ENCODE measurements around the gene ACAP3. TPM values are rescaled to one million over a fixed set of nuclear protein-coding genes. Genes with fewer than 3 reads are reported as not detected.

The ACAP3 gene
- total RNA-seq, 1 donor from 2014 or later, result 35.3 TPM

DNA sequence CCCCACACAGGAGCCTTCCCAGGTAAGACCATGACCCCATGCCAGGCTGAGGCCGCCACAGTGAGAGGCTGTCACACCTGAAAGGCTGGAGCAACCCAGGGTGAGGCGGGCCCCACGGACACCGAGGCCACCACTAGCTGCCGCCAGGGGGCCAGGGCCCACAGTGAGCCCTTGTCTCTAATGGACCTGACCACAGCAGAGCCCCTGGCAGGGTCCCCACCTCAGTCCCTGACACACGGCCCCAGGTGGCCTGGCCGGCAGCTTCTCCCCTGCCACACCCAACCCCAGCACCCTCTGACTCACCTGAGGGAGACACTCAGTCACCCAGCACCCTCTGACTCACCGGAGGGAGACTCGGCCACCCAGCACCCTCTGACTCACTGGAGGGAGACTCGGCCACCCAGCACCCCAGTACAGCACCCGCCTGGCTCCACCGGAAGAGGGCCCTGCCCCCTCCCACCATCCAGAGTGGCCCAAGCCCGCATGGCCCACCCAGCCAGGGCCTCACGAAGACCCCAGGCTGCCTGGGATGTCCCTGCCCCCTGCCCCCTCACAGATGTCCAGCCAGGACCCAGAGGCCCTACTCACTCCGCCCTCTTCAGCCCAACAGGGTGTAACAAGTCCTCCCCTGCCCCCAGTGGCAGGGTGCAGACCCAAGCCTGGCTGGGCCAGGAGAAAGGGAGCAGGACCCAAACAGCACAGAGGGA, 37.1 kb upstream of the ACAP3 start:
- peak; percentile 82 for ATAC-seq

DNA sequence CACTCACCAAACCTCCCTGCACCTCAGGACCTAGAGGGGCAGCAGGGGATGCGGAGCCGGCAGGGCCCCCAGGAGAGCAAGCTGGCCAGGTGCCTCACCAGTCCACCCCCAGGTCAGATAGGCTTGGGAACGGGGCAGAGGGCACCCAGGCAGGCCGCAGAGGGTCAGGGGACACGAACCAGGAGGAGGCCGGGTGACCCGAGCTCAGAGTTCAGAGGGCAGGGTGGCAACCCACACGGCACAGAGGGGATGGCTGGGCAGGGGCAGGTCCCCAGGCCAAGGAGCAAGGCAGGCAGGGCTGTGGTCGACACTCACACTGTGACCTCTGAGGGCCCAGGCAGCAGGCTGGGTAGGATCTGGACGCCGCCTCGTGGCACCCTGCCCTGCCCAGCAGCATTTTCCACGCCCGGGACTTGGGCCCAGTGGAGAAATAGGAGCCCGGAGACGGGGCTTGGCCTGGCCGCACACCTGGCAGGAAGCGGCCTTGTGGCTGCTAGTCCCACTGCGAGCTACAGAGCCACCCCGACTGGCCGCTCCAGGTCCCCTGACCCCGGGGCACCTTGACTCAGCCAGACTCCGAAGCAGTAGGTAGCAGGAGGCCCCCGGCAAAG, 36.2 kb upstream of the ACAP3 start:
- ATAC-seq, result peak; percentile 16

- no peak for ATAC-seq
These were observed 34.9 kb upstream of the ACAP3 start for GRCh38 chr1:1342584-1343115.

- no peak for ATAC-seq
These were observed 34.4 kb upstream of the ACAP3 start for GRCh38 chr1:1342061-1342562.

GRCh38 chr1:1341549-1342021, 33.9 kb upstream of the ACAP3 start:
- ATAC-seq, result no peak

- ATAC-seq, result no peak
These were observed 33.2 kb upstream of the ACAP3 start for GRCh38 chr1:1340791-1341548.

DNA sequence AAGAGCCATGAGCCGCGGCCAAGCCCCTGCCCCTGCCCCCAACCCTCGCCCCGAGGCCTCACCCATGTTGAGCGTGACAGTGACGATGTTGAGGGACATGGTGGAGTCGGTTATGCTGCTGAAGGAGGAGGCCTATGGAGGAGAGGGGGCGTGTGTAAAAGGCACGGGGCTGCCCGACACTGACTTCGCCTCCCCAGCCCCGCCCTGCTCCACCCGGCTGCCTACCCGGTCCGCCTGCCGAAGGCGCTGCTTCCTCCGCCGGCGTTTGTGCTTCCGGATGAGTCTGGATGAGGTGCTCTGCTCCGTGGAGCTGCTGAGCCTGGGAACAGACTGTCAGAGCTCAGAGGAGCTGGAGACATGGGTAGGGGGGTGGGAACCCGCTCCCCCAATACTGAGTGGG, 32.5 kb upstream of the ACAP3 start:
- no peak for ATAC-seq

DNA sequence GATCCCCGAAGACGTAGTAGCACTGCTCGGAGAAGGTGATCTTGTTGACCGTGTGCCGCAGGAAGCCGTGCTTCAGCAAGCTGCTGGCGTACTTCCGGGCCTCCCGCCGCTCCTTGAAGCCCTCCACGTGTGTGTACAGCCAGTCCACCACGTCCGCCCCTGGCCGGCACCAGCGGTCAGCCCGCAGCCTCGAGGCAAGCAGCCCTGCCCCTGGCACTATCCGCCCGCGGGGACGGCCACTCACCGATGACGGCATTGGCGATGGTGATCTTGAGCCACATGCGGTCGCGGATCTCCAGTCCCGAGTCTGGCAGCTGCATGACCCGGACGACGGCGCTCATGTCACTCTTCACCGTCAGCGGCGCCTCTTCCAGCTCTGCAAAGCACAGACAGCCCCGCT, 30.5 kb upstream of the ACAP3 start:
- no peak for ATAC-seq

DNA sequence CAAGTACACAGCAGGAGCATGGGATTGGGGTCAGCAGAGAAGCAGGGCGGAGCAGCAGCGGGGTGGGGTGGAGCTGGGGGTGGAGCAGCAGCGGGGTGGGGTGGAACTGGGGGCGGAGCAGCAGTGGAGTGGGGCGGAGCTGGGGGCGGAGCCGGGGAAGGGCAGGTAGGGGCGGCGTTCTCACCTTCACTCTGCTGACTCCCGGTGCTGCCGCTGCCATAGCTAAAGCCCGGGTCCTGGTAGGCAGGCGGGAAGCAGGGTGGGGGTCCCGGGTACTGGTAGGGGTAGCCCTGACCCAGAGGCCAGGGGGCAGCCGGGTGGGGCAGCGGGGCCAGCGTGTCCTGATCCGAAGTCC, 30.0 kb upstream of the ACAP3 start:
- ATAC-seq, result peak; percentile 49

DNA sequence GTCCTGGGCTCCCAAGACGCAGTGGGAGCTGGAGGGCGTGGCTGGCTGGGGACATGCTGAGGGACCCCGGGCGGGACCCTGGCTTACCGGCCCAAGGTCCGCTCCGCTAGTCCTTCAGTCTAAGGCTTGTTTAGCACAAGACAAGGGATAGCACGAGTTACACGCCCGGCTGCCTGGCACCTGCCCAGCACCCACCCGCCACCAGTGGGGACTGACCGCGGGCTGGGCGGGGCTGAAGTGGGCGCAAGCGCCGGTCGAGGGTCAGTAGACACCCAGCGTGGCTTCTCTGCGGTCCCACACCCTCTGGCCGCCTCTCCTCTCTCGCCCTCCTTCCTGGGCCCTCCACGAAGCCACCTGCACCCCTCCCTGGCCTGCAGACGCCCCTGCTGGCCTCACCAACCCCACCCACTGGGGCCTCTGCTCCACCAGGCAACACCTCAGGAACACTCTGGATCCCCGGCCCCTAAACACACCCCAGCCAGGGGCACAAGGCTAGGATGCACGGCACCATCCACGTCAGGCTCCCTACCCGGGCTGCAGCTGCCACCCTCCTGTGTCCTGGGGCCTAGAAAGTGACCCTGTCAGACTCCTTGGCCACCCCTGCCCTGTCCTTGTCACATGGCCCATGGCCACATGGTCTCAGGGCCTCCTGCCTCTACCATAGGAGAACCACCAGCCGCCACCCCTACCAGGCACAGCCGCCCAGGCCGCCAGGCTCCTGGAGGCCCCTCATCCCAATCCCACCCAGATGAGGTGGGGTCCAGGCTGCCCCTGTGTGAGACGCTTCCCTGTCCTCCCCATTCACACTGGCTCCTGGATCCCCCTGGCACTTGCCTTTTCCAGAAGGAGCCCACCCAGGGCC, 29.4 kb upstream of the ACAP3 start:
- no peak for ATAC-seq

DNA sequence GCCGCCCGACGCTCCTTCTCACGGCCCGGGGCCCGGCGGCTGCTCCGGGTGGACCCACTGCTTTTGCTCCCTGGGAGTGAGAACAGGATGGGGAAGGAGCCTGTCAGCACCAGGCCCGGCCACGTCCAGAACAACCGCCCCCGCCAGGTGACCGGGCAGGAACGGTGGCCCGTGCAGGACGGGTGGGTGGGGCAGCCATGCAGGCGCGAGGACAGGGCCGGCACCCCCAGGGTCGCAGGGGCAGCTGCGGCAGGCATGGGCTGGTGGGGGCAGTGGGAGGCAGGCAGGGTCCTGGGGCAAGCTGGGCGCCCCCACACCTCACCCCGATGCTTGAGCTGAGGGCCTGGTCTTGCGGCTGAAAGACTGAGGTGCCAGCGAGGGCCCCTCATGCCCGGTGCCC, 28.7 kb upstream of the ACAP3 start:
- no peak for ATAC-seq

DNA sequence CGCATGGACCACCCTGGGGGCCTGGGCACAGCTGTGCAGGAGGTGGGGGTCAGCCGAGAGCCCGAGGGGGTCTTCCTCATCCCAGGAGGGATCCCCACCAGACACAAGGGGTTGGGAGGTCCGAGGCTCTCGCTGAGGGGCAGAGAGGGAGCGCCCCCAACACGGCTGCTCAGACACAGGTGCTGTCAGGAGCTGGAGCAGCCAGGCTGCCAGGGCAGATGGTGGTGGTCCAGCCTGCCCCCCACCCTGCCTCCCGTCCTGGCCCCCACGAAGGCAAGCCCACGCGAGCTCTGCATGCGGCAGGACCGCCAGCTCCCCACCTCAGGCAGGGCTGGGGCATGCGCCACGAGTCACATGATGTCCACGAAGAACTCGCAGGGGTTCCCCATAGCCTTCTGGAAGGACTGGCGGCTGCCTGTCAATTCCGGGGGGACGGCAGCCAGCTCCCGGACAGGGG, 28.1 kb upstream of the ACAP3 start:
- no peak for ATAC-seq

- no peak for ATAC-seq
These were observed 27.6 kb upstream of the ACAP3 start for GRCh38 chr1:1335283-1335682.

DNA sequence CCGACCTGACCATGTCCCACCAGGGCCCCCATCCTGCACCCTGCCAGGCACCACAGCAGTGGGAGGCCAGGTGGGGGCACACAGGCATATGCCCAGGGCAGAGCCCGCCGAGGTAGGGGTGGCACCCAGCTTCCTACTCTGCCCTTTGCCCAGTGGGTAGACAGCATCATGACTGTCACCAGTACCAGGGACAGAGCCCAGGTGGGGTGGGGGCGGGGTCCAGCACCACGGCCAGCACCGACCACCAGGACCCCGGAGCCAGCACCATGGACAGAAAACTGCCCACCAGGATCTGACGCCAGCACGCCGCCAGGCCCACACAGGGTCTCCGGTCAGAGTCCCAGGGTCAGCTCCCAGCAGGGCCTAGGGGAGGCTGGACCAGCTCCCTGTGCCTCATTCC, 27.1 kb upstream of the ACAP3 start:
- no peak for ATAC-seq

DNA sequence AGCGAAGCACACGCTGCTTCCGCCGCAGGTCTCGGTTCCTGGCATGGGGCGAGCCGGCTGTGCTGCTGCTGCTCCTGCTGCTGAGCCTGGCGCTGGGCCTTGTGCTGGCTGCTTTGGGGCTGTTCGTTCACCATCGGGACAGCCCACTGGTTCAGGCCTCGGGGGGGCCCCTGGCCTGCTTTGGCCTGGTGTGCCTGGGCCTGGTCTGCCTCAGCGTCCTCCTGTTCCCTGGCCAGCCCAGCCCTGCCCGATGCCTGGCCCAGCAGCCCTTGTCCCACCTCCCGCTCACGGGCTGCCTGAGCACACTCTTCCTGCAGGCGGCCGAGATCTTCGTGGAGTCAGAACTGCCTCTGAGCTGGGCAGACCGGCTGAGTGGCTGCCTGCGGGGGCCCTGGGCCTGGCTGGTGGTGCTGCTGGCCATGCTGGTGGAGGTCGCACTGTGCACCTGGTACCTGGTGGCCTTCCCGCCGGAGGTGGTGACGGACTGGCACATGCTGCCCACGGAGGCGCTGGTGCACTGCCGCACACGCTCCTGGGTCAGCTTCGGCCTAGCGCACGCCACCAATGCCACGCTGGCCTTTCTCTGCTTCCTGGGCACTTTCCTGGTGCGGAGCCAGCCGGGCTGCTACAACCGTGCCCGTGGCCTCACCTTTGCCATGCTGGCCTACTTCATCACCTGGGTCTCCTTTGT, 26.0 kb upstream of the ACAP3 start:
- ATAC-seq, result peak; percentile 0

- peak; percentile 66 for ATAC-seq
These were observed 25.2 kb upstream of the ACAP3 start for GRCh38 chr1:1332774-1333480.

DNA sequence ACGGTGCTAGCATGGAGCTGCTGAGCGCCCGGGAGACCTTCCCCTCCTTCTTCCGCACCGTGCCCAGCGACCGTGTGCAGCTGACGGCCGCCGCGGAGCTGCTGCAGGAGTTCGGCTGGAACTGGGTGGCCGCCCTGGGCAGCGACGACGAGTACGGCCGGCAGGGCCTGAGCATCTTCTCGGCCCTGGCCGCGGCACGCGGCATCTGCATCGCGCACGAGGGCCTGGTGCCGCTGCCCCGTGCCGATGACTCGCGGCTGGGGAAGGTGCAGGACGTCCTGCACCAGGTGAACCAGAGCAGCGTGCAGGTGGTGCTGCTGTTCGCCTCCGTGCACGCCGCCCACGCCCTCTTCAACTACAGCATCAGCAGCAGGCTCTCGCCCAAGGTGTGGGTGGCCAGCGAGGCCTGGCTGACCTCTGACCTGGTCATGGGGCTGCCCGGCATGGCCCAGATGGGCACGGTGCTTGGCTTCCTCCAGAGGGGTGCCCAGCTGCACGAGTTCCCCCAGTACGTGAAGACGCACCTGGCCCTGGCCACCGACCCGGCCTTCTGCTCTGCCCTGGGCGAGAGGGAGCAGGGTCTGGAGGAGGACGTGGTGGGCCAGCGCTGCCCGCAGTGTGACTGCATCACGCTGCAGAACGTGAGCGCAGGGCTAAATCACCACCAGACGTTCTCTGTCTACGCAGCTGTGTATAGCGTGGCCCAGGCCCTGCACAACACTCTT, 24.5 kb upstream of the ACAP3 start:
- ATAC-seq, result peak; percentile 48

DNA sequence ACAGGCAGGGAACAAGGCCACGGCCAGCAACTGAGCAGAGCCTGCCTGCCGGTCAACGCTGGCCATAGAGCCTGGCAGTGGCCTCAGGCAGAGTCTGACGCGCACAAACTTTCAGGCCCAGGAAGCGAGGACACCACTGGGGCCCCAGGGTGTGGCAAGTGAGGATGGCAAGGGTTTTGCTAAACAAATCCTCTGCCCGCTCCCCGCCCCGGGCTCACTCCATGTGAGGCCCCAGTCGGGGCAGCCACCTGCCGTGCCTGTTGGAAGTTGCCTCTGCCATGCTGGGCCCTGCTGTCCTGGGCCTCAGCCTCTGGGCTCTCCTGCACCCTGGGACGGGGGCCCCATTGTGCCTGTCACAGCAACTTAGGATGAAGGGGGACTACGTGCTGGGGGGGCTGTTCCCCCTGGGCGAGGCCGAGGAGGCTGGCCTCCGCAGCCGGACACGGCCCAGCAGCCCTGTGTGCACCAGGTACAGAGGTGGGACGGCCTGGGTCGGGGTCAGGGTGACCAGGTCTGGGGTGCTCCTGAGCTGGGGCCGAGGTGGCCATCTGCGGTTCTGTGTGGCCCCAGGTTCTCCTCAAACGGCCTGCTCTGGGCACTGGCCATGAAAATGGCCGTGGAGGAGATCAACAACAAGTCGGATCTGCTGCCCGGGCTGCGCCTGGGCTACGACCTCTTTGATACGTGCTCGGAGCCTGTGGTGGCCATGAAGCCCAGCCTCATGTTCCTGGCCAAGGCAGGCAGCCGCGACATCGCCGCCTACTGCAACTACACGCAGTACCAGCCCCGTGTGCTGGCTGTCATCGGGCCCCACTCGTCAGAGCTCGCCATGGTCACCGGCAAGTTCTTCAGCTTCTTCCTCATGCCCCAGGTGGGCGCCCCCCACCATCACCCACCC, 23.6 kb upstream of the ACAP3 start, which contains the start of gene TAS1R3:
Gene TAS1R3, plus strand, starts transcription at position 213 of the 898 bp plus-strand sequence. Its CDS starts 66 bp downstream, at position 279.
- peak; percentile 41 for ATAC-seq

Measured in esophagus mucosa (tissue), 1 donor.